Measurements from ENCODE around the gene TTYH1.

The TTYH1 gene

GRCh38 chr19:54485851-54486250 is 70.6 kb downstream of the TTYH1 start:
- DNase-seq, result no peak

Data from hematopoietic multipotent progenitor cell treated with erythropoietin and hydrocortisone succinate and interleukin-3 and kit ligand, for 8 days (in vitro differentiated cells).